Stimulated activated CD4-positive, alpha-beta T cell treated with anti-CD3 and anti-CD28 coated beads, TNF-alpha, amount 100 ng/mL, for 4 hours (primary cell): ENCODE data around the gene SPTLC2.
"Not testable (repeated sequence)": the region's sequence is repeated elsewhere in the genome, so short reads cannot be mapped to it uniquely, and the experiment has no call there.

Experiments
- DNase-seq, 3 experiments: peaks; one replicate each; pipeline ENCODE4 v3.0.0-alpha.2; 2020; ENCODE audit warnings: low read depth in 3 of 3

Gene SPTLC2

GRCh38 chr14:77549451-77549850 lies 67.0 kb downstream of the SPTLC2 start:
- no peak for DNase-seq

- no peak for DNase-seq
Observed at GRCh38 chr14:77547512-77548180, 68.8 kb downstream of the SPTLC2 start.

DNA sequence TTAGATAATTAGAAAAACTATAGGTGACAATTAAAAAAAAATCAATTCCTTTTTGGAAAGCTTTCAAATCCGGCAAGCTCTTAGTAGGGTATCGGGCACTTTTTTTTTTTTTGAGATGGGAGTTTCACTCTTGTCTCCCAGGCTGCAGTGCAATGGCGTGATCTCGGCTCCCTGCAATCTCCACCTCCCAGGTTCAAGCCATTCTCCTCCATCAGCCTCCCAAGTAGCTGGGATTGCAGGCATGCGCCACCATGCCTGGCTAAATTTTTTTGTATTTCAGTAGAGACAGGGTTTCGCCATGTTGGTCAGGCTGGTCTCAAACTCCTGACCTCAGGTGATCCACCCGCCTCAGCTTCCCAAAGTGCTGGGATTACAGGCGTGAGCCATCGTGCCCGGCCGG lies 71.3 kb downstream of the SPTLC2 start:
- not testable (repeated sequence) for DNase-seq

GRCh38 chr14:77544571-77544970 lies 71.9 kb downstream of the SPTLC2 start:
- no peak for DNase-seq

DNA sequence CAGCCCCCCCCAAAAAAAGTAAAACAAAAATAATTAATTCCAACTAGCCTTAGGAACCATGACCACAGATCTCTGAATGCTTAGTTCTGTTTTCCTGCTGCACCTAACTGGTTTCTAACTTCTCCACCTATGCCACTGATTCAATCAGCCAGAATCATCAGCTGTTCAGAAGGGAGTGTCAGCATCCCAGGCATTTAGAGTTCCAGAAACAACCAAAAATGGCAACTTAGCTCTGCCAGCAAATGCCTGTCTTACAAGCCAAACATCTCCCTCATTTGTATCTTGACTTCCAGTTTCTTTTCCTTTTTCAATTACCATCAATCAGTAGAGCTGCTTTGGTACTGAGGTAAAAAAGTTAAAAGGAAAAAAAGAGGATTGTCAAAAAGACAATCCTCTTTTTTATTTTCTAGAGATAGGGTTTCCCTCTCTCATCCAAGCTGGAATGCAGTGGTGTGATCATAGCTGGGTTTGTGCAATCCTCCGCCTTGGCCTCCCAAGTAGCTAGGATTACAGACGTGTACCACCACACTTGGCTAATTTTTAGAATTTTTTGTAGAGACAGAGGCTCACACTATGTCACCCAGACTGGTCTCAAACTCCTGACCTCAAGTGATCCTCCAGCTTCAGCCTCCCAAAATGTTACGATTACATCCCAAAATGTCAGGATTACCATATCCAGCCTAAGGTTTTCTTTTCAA lies 72.7 kb downstream of the SPTLC2 start:
- no peak for DNase-seq

GRCh38 chr14:77543240-77543551 lies 73.2 kb downstream of the SPTLC2 start:
- DNase-seq = no peak

GRCh38 chr14:77542421-77543239 lies 73.8 kb downstream of the SPTLC2 start:
- DNase-seq = no peak

DNA sequence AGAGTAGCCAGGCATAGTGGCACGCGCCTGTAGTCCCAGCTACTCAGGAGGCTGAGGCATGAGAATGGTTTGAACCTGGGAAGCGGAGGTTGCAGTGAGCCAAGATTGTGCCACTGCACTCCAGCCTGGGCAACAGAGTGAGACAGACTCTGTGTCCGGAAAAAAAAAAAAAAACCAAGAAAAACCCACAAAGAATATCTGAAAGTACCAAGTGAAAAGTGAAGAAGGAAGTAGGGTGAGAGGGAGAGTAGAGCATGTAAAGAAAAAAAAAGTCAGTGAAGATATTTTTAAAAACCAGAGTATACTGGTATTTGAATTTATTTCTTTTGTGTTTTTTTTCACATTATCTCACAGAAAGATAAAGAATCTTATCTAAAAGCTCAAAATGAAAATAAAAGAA lies 74.5 kb downstream of the SPTLC2 start:
- DNase-seq = no peak

DNA sequence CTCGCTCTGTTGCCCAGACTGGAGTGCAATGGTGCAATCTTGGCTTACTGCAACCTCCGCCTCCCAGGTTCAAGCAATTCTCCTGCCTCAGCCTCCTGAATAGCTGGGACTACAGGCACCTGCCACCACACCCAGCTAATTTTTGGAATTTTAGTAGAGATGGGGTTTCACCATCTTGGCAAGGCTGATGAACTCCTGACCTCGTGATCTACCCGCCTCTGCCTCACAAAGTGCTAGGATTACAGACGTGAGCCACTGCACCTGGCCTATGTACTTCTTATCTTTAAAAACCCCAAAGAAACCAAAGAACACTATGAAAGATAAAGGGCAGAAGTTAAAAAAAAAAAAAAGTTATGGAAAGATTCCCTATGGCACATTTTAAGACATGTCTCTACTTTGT lies 79.5 kb downstream of the SPTLC2 start:
- not testable (repeated sequence) for DNase-seq

DNA sequence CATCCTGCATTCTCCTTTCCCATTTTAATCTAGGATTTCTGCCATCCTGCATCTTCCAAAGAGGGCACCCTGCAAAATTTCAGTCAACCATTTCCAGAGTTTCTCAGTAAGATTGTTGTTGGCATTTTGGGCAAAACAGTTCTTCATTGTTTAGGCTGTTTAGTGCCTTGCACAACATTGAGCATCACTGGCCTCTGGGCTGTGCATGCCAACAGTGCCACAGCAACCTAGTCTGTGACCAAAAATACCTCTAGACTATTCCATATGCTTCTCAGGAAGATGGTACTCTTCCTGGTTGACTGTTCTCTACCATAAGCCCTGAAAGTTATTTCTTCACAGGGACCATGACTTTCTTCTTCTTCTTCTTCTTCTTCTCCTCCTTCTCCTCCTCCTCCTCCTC lies 85.4 kb downstream of the SPTLC2 start:
- DNase-seq = no peak

DNA sequence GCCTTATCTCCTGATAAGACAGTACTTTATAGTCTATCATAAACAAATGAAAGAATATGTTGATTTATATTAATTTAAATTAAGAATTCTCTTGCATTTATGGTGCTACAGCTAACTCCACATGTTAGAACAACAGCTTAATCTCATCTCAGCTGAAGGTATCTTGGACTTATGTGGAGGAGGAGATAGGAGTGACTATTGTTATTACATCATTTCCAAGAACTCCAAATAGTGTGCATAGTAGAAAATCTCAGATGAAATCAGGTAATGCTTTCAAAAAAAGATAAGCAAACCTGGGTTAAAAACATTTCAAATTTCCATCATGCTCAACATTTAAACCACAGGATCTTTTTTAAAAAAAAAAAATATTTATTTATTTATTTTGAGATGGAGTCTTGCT lies 86.5 kb downstream of the SPTLC2 start:
- DNase-seq = no peak

DNA sequence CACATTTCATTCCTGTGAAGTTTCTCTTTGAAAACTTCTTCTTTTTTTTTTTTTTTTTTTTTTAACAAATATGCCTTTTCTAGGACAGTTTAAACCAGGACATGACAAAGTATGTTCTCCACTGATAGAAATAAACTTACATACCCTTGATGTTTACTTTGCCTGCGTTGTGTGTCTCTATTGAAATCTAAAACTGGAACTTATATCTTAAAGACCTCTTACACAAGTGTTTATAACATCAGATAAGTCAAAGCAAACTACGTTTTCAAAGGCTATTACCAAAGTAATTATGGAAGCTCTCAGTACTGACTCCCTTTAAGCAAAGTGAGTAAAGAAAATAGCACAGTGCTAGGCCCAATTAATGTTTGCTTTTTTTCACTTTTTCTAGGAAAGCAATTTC lies 87.2 kb downstream of the SPTLC2 start:
- DNase-seq = no peak

GRCh38 chr14:77528701-77529100 lies 87.7 kb downstream of the SPTLC2 start:
- not testable (repeated sequence) for DNase-seq

DNA sequence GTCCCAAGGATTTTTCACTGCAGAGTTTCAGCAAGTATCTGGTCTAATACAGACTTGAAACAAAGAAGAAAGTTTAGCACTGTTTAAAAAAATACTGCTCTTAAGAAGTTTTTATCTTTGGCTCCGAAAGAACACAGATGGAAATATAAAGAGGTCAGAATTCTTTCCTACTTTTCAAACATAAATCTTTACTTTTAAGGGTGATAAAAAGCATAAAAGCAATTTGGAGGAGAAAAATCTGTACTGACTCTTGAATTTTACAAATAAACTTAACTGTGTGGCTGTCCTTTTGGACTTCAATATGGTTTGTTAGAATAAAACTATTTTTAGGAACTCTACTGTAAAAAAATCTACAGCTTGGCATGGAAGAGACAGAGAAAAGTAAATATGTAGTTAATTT lies 90.2 kb downstream of the SPTLC2 start:
- DNase-seq = no peak

DNA sequence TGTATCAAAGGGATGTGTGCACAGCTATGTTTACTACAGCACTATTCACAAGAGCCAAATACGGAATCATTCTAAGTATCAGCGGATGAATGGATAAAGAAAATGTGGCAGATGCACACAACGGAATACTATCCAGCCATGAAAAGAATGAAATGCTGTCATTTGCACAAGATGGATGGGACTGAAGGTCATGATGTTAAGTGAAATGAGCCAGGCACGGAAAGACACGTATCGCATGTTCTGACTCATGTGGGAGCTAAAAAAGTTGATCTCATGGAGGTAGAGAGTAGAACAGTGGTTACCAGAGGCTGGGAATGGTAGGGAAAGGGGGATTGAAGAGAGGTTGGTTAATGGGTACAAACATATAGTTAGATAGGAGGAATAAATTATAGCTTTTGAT lies 91.9 kb downstream of the SPTLC2 start:
- no peak for DNase-seq

DNA sequence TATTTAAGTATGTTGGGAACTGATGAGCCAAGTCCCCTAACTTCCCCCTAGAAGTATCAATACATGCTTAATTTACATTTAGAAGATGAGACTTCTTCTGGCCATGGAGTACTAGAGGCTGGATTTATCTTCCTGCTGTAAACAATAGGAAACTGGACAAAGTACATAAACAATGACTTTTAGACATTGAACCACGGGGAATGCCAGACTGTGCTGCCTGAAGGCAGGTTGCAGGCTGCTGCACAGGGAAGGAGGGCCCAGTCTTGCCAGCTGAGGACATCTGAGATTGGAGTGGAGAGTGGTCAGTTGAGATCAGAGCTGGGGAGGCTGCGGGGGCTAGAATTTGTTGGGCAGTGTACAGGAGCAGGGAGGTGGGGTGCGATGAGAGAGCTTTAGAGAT lies 93.3 kb downstream of the SPTLC2 start:
- no peak for DNase-seq

- DNase-seq = no peak
Observed at GRCh38 chr14:77520555-77520954, 95.9 kb downstream of the SPTLC2 start.

DNA sequence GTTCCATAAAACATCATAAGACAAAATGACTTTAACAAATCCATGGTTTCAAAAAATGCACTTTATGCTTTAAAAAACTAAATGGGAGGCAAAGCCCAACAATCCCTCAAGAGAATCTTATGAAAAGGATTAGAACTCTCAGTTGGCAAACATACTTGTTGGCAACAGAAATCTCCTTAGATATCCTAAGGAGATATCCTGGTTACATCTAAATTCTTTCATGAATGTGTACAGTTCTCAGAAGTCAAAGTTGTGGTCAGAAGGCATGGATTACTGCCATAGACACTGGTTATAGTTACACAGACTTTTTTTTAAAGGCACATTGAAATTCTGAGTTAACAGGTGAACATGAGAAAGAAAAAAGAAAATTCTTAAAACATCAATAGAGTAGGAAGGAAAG lies 100.3 kb downstream of the SPTLC2 start:
- no peak for DNase-seq

DNA sequence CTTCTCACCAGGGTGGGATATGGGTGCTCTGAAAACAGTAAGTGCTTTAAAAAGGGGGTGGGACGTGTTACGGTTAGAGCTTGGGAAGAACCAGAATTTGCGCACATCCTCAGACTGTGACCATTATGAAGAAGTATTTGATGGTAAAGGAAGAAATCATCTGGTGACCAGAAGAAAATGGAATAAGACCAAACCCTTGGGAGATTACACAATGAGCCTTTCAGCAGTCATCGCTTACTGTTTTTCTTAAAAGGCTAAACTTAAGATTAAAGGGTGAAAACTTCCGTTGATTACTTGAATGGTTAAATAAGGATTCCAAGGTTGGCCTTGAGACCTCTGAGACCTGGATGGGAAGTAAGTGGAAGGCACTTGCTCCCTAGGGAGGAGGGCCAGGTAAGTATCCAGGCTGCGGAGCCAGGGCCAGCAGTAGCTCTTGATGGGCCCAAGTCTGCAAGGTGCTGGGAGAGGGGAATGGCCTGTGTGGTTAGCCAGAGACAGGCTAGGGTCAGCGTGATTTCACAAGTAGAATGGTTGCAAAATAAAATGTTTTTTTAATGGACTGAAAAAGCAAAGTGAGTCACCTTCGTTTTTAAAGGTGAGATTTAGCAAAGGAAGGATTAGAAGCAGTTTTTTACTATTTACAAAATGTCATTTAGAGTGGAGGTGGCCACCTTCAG lies 104.8 kb downstream of the SPTLC2 start:
- no peak for DNase-seq

GRCh38 chr14:77509366-77509765 lies 107.1 kb downstream of the SPTLC2 start:
- DNase-seq = no peak

GRCh38 chr14:77508876-77509275 lies 107.6 kb downstream of the SPTLC2 start:
- no peak for DNase-seq

DNA sequence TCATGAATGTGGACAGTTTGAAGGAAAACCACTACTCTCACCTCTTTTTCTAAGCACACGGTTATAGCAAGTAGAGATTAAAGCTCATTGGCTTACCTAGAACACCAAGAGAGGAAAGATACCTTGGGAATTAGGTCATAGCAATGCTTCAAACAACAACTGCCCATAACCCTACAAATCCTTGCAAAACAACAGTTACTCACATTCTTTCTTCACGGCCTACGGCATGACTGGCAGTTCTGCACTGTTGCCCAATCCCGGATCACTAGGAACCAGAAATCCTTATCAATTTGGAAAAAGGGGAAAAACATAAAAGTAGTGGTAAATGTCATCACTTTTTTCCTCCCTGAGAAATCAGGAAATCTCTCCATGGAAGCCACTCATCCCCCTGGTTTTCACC lies 108.2 kb downstream of the SPTLC2 start:
- DNase-seq = no peak
